ENCODE results near the gene TRIM13. TPM values are rescaled to one million over a fixed set of nuclear protein-coding genes. Genes with fewer than 3 reads are reported as not detected.

The TRIM13 gene
- total and polyA plus RNA-seq, 2 of the 13 experiments (the other 11 are each of a cell fraction or from before 2014, with no cell fraction given): 22.0 to 24.4 TPM

- 0 out of 2 replicates have a peak, but pooled peaks have one; percentile 7 for TF ChIP-seq ZNF691 (CRISPR knock-in tag; IDR thresholded peaks at IDR 0.05; ENCODE audit: borderline replicate concordance, low read depth)
- TF ChIP-seq FOXP1 (IDR thresholded peaks at IDR 0.05): no peak
- TF ChIP-seq FOXP1 (CRISPR knock-in tag; IDR thresholded peaks at IDR 0.05): no peak
- TF ChIP-seq, protein P1, sequence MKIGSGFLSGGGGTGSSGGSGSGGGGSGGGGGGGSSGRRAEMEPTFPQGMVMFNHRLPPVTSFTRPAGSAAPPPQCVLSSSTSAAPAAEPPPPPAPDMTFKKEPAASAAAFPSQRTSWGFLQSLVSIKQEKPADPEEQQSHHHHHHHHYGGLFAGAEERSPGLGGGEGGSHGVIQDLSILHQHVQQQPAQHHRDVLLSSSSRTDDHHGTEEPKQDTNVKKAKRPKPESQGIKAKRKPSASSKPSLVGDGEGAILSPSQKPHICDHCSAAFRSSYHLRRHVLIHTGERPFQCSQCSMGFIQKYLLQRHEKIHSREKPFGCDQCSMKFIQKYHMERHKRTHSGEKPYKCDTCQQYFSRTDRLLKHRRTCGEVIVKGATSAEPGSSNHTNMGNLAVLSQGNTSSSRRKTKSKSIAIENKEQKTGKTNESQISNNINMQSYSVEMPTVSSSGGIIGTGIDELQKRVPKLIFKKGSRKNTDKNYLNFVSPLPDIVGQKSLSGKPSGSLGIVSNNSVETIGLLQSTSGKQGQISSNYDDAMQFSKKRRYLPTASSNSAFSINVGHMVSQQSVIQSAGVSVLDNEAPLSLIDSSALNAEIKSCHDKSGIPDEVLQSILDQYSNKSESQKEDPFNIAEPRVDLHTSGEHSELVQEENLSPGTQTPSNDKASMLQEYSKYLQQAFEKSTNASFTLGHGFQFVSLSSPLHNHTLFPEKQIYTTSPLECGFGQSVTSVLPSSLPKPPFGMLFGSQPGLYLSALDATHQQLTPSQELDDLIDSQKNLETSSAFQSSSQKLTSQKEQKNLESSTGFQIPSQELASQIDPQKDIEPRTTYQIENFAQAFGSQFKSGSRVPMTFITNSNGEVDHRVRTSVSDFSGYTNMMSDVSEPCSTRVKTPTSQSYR (CRISPR knock-in tag; IDR thresholded peaks at IDR 0.05; ENCODE audit: borderline replicate concordance): peak; percentile 66; the same call in 1 of the 2 replicates
- no peak for TF ChIP-seq ZNF543 (CRISPR knock-in tag; IDR thresholded peaks at IDR 0.05)
- TF ChIP-seq, protein P2, sequence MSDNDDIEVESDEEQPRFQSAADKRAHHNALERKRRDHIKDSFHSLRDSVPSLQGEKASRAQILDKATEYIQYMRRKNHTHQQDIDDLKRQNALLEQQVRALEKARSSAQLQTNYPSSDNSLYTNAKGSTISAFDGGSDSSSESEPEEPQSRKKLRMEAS (IDR thresholded peaks at IDR 0.05): peak; percentile 62
- TF ChIP-seq SIX1 (CRISPR knock-in tag; IDR thresholded peaks at IDR 0.05; ENCODE audit: borderline replicate concordance): no peak
- no peak for TF ChIP-seq ZNF749 (CRISPR knock-in tag; IDR thresholded peaks at IDR 0.05; ENCODE audit: borderline replicate concordance)
- no peak for TF ChIP-seq KMT2B (CRISPR knock-in tag; IDR thresholded peaks at IDR 0.05)
- TF ChIP-seq HOMEZ (CRISPR knock-in tag; IDR thresholded peaks at IDR 0.05; ENCODE audit: low read depth): 0 out of 2 replicates have a peak, but pooled peaks have one; percentile 10
- peak; percentile 55 for TF ChIP-seq GABPA (IDR thresholded peaks at IDR 0.05; ENCODE audit: low read depth, low read length)
- TF ChIP-seq GABPA (CRISPR knock-in tag; IDR thresholded peaks at IDR 0.05; ENCODE audit: low read depth): no peak
- TF ChIP-seq TOE1 (CRISPR knock-in tag; IDR thresholded peaks at IDR 0.05): no peak
- TF ChIP-seq ARNT2 (CRISPR knock-in tag; IDR thresholded peaks at IDR 0.05; ENCODE audit: low read depth): no peak
- peak; percentile 40 for TF ChIP-seq ZMYM4 (CRISPR knock-in tag; IDR thresholded peaks at IDR 0.05)
- TF ChIP-seq JUN (CRISPR knock-in tag; IDR thresholded peaks at IDR 0.05): no peak
- TF ChIP-seq ZNF761 (CRISPR knock-in tag; conservative IDR thresholded peaks at IDR 0.05): no peak
- TF ChIP-seq, protein P3, sequence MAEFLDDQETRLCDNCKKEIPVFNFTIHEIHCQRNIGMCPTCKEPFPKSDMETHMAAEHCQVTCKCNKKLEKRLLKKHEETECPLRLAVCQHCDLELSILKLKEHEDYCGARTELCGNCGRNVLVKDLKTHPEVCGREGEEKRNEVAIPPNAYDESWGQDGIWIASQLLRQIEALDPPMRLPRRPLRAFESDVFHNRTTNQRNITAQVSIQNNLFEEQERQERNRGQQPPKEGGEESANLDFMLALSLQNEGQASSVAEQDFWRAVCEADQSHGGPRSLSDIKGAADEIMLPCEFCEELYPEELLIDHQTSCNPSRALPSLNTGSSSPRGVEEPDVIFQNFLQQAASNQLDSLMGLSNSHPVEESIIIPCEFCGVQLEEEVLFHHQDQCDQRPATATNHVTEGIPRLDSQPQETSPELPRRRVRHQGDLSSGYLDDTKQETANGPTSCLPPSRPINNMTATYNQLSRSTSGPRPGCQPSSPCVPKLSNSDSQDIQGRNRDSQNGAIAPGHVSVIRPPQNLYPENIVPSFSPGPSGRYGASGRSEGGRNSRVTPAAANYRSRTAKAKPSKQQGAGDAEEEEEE (CRISPR knock-in tag; IDR thresholded peaks at IDR 0.05; ENCODE audit: borderline replicate concordance): no peak
- no peak for TF ChIP-seq ZNF550 (CRISPR knock-in tag; IDR thresholded peaks at IDR 0.05; ENCODE audit: borderline replicate concordance)
- no peak for TF ChIP-seq SRF (IDR thresholded peaks at IDR 0.05; ENCODE audit: low read depth, low read length)
Observed at GRCh38 chr13:49996161-49996915, 504 bp upstream of the TRIM13 start (continued).
